ENCODE measurements around the gene DUSP22. TPM values are rescaled to one million over a fixed set of nuclear protein-coding genes. Genes with fewer than 3 reads are reported as not detected.
A peak's percentile ranks its signal among the peaks of the same experiment; 100 is the strongest.

DUSP22 gene
- total and polyA plus RNA-seq, 8 donors = 15.6 to 338 (median 34.8) TPM

- DNase-seq = no peak
- H3K27ac ChIP-seq = peak overlapping the region in 1 of 5 donors; percentile 15
- TF ChIP-seq CTCF (IDR thresholded peaks at IDR 0.05) (no peak), POLR2AphosphoS5 (IDR thresholded peaks at IDR 0.05) (no peak), POLR2A (IDR thresholded peaks at IDR 0.05) (no peak), EP300 (IDR thresholded peaks at IDR 0.05) (no peak)
- H3K27me3 ChIP-seq = no peaks in the 10 kb centered on the region
- WGBS, 5 donors = 56 to 62% (median 59%) methylated on average over 3 of the region's 3 CpGs
- H3K4me1 ChIP-seq = peaks cover 0 to 20% (median 5%) of the 10 kb centered on the region in 4 donors
- H3K36me3 ChIP-seq = peaks cover 0 to 7% (median 4%) of the 10 kb centered on the region in 4 donors
- H3K9me3 ChIP-seq = no peaks in the 10 kb centered on the region
- intact Hi-C loops (cut with DNase I; ENCODE audit: low total_unique reads) = no loop called here
- no peak overlapping the region for H3K4me3 ChIP-seq
Measured at GRCh38 chr6:321536-322258, 29.4 kb downstream of the DUSP22 start.

GRCh38 chr6:322259-322930 lies 30.1 kb downstream of the DUSP22 start:
- WGBS, 5 donors = 75 to 78% (median 76%) methylated on average over 13 to 14 of the region's 14 CpGs
- Histone ChIP-seq H3K4me1 (peaks cover 2 to 26% (median 9%) of the 10 kb centered on the region in 4 donors), H3K4me3 (no peak overlapping the region), H3K9me3 (no peaks in the 10 kb centered on the region), H3K27ac (no peak overlapping the region), H3K36me3 (peaks cover 0 to 7% (median 4%) of the 10 kb centered on the region in 4 donors), H3K27me3 (no peaks in the 10 kb centered on the region)
- DNase-seq = no peak
- TF ChIP-seq POLR2AphosphoS5 (IDR thresholded peaks at IDR 0.05) (no peak), CTCF (IDR thresholded peaks at IDR 0.05) (no peak), EP300 (IDR thresholded peaks at IDR 0.05) (no peak), POLR2A (IDR thresholded peaks at IDR 0.05) (no peak)
- intact Hi-C loops (cut with DNase I; ENCODE audit: low total_unique reads) = no loop called here

GRCh38 chr6:322940-323729 lies 30.8 kb downstream of the DUSP22 start:
- DNase-seq = no peak
- Histone ChIP-seq H3K27me3 (no peaks in the 10 kb centered on the region), H3K27ac (no peak overlapping the region), H3K9me3 (no peaks in the 10 kb centered on the region), H3K4me3 (no peak overlapping the region), H3K36me3 (peaks cover 0 to 7% (median 4%) of the 10 kb centered on the region in 4 donors), H3K4me1 (peaks cover 7 to 33% (median 15%) of the 10 kb centered on the region in 4 donors)
- TF ChIP-seq POLR2A (IDR thresholded peaks at IDR 0.05) = no peak
- no peak for TF ChIP-seq POLR2AphosphoS5 (IDR thresholded peaks at IDR 0.05)
- no peak for TF ChIP-seq EP300 (IDR thresholded peaks at IDR 0.05)
- TF ChIP-seq CTCF (IDR thresholded peaks at IDR 0.05) = no peak
- WGBS, 5 donors = 71 to 84% (median 78%) methylated on average over 12 of the region's 12 CpGs
- intact Hi-C loops (cut with DNase I; ENCODE audit: low total_unique reads) = no loop called here

GRCh38 chr6:323730-324088 lies 31.4 kb downstream of the DUSP22 start:
- Histone ChIP-seq H3K27me3 (no peaks in the 10 kb centered on the region), H3K4me3 (no peak overlapping the region), H3K9me3 (no peaks in the 10 kb centered on the region), H3K27ac (no peak overlapping the region), H3K36me3 (peaks cover 0 to 7% (median 4%) of the 10 kb centered on the region in 4 donors), H3K4me1 (peaks cover 7 to 37% (median 20%) of the 10 kb centered on the region in 4 donors)
- intact Hi-C loops (cut with DNase I; ENCODE audit: low total_unique reads) = no loop called here
- no peak for DNase-seq
- no peak for TF ChIP-seq POLR2A (IDR thresholded peaks at IDR 0.05)
- TF ChIP-seq POLR2AphosphoS5 (IDR thresholded peaks at IDR 0.05) = no peak
- 69 to 82% (median 75%) methylated on average over 4 of the region's 4 CpGs for WGBS, 5 donors

Data from stomach (tissue), 9 donors.